Esophagus muscularis mucosa (tissue), 4 donors: ENCODE measurements around the gene MMP24. TPM values are rescaled to one million over a fixed set of nuclear protein-coding genes. Genes with fewer than 3 reads are reported as not detected.

Experiments
- DNase-seq: peaks from one replicate; pipeline ENCODE4 v3.0.0-alpha.2; 2017; ENCODE audit errors: extremely low spot score
- H3K27ac ChIP-seq, 4 donors: fragments of 200-600 bp; sonication (generic); replicated peaks in 1 of 4; 1 replicate in 3 of 4; 2 replicates in 1 of 4; pipeline ENCODE4 v1.5.1; 2016 to 2019; ENCODE audit warnings: mild to moderate bottlenecking in 1 of 4
- H3K27me3 ChIP-seq, 4 donors: fragments of 200-600 bp; sonication (generic); one replicate each; pipeline versions ENCODE4 v1.5.1 to v1.6.0; 2016 to 2019
- H3K36me3 ChIP-seq, 4 donors: fragments of 200-600 bp; sonication (generic); one replicate each; pipeline ENCODE4 v1.5.1; 2016 to 2019
- H3K4me1 ChIP-seq, 4 donors: fragments of 200-600 bp; sonication (generic); one replicate each; pipeline ENCODE4 v1.5.1; 2016 to 2019
- H3K4me3 ChIP-seq, 4 donors: fragments of 200-600 bp; sonication (generic); 1 replicate in 2 of 4; 2 replicates in 2 of 4; pipeline ENCODE4 v1.5.1; 2016 to 2019; ENCODE audit warnings: mild to moderate bottlenecking in 4 of 4, moderate library complexity in 1 of 4
- H3K9me3 ChIP-seq, 4 donors: fragments of 200-600 bp; sonication (generic); 1 replicate in 3 of 4; 2 replicates in 1 of 4; pipeline ENCODE4 v1.5.1; 2016 to 2019
- EP300 ChIP-seq: sonication (generic); formaldehyde crosslinking; IDR thresholded peaks from one replicate; pipeline ENCODE4 v1.6.1; 2017; ENCODE audit warnings: antibody characterized with exemption
- POLR2A ChIP-seq: fragments of 450-650 bp; IDR thresholded peaks from one replicate; pipeline ENCODE4 v1.6.1; 2017; ENCODE audit warnings: antibody characterized with exemption, moderate library complexity, mild to moderate bottlenecking, low read depth
- POLR2AphosphoS5 ChIP-seq, 2 donors: sonication (generic); formaldehyde crosslinking; IDR thresholded peaks; one replicate each; pipeline ENCODE4 v1.6.1; 2017; ENCODE audit warnings: antibody characterized with exemption in 2 of 2
- WGBS: methylation state at CpG from one replicate; pipeline ENCODE4 v1.1.5; 2018; 5-methylcytosine and 5-hydroxymethylcytosine counted together
- intact Hi-C: fragments of 100-400 bp; cut with DNase I; formaldehyde crosslinking; loops from one replicate; pipeline ENCODE4 v1.15.1; 2023
- total RNA-seq, 4 donors: library from RNA; depleted of rRNA; stranded (reverse); fragments of >200 nt; gene quantifications; one replicate each; pipeline versions ENCODE4 v1.1.0 to v1.2.1, GENCODE V29; 2016
- TF ChIP-seq, protein P1 (sequence below), 3 experiments: fragments of 200-600 bp in 2 of 3; fragments of 450-650 bp in 1 of 3; sonication (generic) in 2 of 3; IDR thresholded peaks; one replicate each; pipeline ENCODE4 v1.5.1; 2017 to 2019; ENCODE audit warnings: antibody characterized with exemption in 3 of 3, mild to moderate bottlenecking in 2 of 3, moderate library complexity in 1 of 3

MMP24 gene
- total RNA-seq, 4 donors from 2014 or later = 0.83 to 4.0 (median 2.0) TPM

DNA sequence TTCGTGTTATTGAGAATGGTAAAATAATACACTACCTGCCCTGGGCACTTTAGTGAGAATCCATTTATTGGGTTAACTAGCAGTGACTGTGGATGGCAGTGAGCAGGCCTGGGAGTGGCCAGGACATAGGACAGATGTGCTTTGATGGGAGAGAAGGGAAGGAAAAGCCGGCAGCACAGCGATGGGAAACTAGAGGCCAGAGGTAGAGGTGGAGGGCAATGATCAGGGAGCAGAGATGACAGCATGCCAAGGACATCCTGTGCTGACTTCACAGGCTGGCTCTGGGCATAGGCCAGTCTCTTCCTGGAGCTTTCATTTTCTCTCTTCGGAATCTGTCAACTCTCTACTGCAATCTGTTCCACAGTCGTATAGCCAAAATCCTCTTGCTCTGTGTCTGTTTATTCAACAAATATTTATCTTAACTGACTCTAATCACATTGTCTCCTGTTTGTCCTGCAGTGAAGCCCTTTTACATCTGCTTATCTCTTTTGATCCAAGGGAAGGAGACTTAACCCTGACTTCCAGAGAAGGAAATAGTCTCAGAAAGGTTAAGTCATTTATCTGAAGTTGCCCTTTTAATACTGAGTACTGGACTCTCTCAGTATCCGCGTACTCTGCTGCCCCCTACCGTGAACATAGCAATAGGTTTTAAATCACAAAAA is 18.4 kb upstream of the MMP24 start:
- Histone ChIP-seq H3K27me3 (no peaks in the 10 kb centered on the region), H3K9me3 (peaks cover 0 to 2% (median 0%) of the 10 kb centered on the region in 4 donors), H3K36me3 (peaks cover 0 to 5% (median 0%) of the 10 kb centered on the region in 4 donors), H3K27ac (peak overlapping the region; percentile 75 to 79 (median 78)), H3K4me1 (peaks cover 9 to 18% (median 15%) of the 10 kb centered on the region in 4 donors), H3K4me3 (peak overlapping the region; percentile 25 to 44 (median 34))
- intact Hi-C loops = loop anchor here (2.0 to 5.0 kb wide), 3 partner anchors 59 to 111 kb away; no protein-coding TSS in a partner anchor
- DNase-seq = no peak
- TF ChIP-seq, protein P1, sequence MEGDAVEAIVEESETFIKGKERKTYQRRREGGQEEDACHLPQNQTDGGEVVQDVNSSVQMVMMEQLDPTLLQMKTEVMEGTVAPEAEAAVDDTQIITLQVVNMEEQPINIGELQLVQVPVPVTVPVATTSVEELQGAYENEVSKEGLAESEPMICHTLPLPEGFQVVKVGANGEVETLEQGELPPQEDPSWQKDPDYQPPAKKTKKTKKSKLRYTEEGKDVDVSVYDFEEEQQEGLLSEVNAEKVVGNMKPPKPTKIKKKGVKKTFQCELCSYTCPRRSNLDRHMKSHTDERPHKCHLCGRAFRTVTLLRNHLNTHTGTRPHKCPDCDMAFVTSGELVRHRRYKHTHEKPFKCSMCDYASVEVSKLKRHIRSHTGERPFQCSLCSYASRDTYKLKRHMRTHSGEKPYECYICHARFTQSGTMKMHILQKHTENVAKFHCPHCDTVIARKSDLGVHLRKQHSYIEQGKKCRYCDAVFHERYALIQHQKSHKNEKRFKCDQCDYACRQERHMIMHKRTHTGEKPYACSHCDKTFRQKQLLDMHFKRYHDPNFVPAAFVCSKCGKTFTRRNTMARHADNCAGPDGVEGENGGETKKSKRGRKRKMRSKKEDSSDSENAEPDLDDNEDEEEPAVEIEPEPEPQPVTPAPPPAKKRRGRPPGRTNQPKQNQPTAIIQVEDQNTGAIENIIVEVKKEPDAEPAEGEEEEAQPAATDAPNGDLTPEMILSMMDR (IDR thresholded peaks at IDR 0.05) = peak; percentile 74 to 87 (median 75)
- TF ChIP-seq EP300 = no peak
- no peak for TF ChIP-seq POLR2A
- peak; percentile 14 to 48 for TF ChIP-seq POLR2AphosphoS5 (IDR thresholded peaks at IDR 0.05)
- 21% methylated on average over 8 of the region's 8 CpGs for WGBS

DNA sequence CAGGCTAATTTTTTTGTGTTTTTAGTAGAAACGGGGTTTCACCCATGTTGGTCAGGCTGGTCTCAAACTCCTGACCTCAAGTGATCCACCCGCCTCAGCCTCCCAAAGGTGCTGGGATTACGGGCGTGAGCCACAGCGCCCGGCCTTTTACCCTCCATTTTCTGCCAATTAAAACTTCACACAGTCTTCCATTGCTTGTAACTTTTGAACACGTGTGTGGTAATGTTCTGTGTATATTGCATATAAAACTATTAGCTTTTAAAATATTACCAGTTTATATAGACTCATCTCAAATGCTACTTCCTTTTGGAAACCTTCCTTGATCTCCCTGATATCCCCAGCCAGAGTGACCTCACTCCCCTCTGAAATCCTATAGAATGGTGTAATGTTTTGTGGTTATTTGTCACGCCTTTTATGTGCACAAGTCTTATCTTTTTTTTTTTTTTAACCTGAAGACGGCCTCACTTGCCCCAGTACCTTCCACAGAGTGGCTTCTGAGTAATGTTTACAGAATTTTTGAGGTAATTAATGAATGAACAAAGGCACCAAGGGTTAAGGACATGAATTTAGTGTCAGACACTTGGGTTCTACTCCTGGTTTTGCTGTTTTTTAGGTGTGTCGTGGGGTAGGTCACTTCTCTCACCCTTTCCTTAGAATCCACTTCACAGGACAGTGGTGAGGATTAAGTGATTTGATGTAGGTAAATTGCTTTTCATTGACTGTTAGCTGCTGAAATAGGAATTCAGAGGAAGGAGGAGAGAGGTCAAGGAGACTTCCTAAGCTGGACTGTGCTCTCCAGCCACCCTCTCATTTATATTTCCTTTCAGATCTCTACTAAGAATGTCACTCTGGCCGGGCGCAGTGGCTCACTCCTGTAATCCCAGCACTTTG is 11.2 kb upstream of the MMP24 start:
- H3K27me3 ChIP-seq = no peaks in the 10 kb centered on the region
- no peak overlapping the region for H3K4me3 ChIP-seq
- DNase-seq = no peak
- no peak for TF ChIP-seq POLR2AphosphoS5 (IDR thresholded peaks at IDR 0.05)
- no peak for TF ChIP-seq POLR2A
- H3K36me3 ChIP-seq = peaks cover 8 to 24% (median 11%) of the 10 kb centered on the region in 4 donors
- intact Hi-C loops = no loop called here
- no peaks in the 10 kb centered on the region for H3K9me3 ChIP-seq
- no peak overlapping the region for H3K27ac ChIP-seq
- H3K4me1 ChIP-seq = no peaks in the 10 kb centered on the region
- WGBS = 91% methylated on average over 12 of the region's 12 CpGs

DNA sequence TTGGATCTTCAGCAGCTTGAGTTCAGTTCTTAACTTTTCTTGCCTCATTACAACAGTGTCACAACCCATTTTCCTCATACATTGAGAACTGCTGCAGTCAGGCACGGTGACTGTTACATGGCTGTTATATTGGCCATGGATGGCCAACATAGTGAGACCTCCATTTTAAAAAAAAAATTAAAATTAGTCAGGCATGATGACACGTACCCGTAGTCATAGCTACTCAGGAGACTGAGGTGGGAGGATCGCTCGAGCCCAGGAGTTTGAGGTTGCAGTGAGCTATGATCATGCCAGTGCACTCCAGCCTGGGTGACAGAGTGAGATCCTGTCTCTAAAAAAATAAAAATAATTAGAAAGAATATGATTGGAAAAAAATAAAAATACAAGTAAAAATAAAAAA is 9.9 kb upstream of the MMP24 start:
- 93% methylated on average over 5 of the region's 5 CpGs for WGBS
- TF ChIP-seq, protein P1 (IDR thresholded peaks at IDR 0.05) = no peak
- TF ChIP-seq POLR2A (no peak), POLR2AphosphoS5 (IDR thresholded peaks at IDR 0.05) (no peak), EP300 (no peak)
- intact Hi-C loops = no loop called here

DNA sequence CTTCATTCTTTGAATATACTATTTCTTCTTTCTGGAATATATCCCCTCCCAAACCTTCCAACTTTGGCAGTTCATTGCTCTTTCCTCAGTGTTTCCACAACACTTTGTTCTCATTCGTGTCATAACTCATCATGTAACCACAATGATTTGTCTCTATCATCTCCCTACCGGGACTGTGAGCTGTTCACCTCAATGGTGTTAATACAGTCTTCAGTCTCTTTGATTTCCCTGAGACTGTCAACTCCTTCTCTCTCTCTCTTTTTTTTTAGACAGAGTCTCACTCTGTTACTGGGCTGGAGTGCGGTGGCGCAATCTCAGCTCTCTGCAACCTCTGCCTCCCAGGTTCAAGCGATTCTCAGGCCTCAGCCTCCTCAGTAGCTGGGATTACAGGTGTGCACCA is 2.5 kb upstream of the MMP24 start:
- DNase-seq = no peak
- Histone ChIP-seq H3K4me3 (no peak overlapping the region), H3K36me3 (no peaks in the 10 kb centered on the region), H3K27me3 (no peaks in the 10 kb centered on the region), H3K27ac (no peak overlapping the region), H3K4me1 (peaks cover 12 to 16% (median 13%) of the 10 kb centered on the region in 4 donors), H3K9me3 (no peaks in the 10 kb centered on the region)
- 94% methylated on average over 5 of the region's 5 CpGs for WGBS
- intact Hi-C loops = no loop called here
- TF ChIP-seq POLR2AphosphoS5 (IDR thresholded peaks at IDR 0.05) = no peak
- TF ChIP-seq, protein P1 (IDR thresholded peaks at IDR 0.05) = no peak
- TF ChIP-seq EP300 = no peak

More for the DNA sequence above, 9.9 kb upstream of the MMP24 start:
- no peak overlapping the region for H3K4me3 ChIP-seq
- no peaks in the 10 kb centered on the region for H3K27me3 ChIP-seq
- no peak for DNase-seq
- peaks cover 8 to 24% (median 11%) of the 10 kb centered on the region in 4 donors for H3K36me3 ChIP-seq
- H3K27ac ChIP-seq = no peak overlapping the region
- H3K4me1 ChIP-seq = no peaks in the 10 kb centered on the region
- no peaks in the 10 kb centered on the region for H3K9me3 ChIP-seq

DNA sequence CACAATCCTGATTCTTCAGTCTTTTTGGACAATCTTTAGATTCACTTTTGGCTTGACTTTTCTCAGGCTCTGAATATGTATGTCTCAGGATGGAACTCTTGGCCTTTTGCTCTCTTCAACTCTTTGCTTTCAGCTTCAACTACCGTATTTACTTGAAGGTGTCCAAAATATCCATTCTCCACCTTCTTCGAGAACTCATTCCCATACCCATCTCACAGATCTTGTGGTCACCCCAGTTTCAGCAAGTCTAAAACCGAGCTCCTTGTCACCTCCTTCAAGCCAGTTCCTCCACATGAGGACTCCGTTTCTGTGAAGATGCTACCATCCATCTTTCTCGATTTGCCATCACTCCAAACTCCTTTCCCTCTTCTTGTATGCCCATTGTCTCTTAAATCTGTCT is 2.0 kb upstream of the MMP24 start:
- H3K27me3 ChIP-seq = no peaks in the 10 kb centered on the region
- H3K4me3 ChIP-seq = no peak overlapping the region
- intact Hi-C loops = no loop called here
- TF ChIP-seq POLR2A (no peak), POLR2AphosphoS5 (IDR thresholded peaks at IDR 0.05) (no peak), EP300 (no peak)
- TF ChIP-seq, protein P1 (IDR thresholded peaks at IDR 0.05) = no peak
- H3K4me1 ChIP-seq = peaks cover 12 to 16% (median 13%) of the 10 kb centered on the region in 4 donors
- DNase-seq = no peak
- no peak overlapping the region for H3K27ac ChIP-seq
- H3K36me3 ChIP-seq = no peaks in the 10 kb centered on the region
- 96% methylated on average over 5 of the region's 5 CpGs for WGBS
- no peaks in the 10 kb centered on the region for H3K9me3 ChIP-seq
